Neural cell (in vitro differentiated cells): ENCODE data around the gene NOTUM. TPM values are rescaled to one million over a fixed set of nuclear protein-coding genes. Genes with fewer than 3 reads are reported as not detected.

Experiments
- H2AFZ ChIP-seq: fragments of 200-600, 300-800 bp; sonication (generic), shearing (Covaris generic); 2 replicates; pipeline ENCODE4 v1.6.0; 2014; ENCODE audit warnings: low read depth, mild to moderate bottlenecking, antibody characterized with exemption, low read length, moderate library complexity
- H3F3A ChIP-seq: fragments of 200-600 bp; shearing (Covaris generic); 2 replicates; pipeline ENCODE4 v1.6.1; 2016; ENCODE audit warnings: mild to moderate bottlenecking, moderate library complexity, mixed read lengths, antibody characterized with exemption, low read length; ENCODE audit not compliant: insufficient read depth, poor library complexity, severe bottlenecking
- H3K27ac ChIP-seq: fragments of 200-600, 300-800 bp; sonication (generic), shearing (Covaris generic); 2 replicates; pipeline ENCODE4 v1.5.1; 2014; ENCODE audit warnings: mild to moderate bottlenecking, low read length, moderate library complexity
- H3K27me3 ChIP-seq: fragments of 300-800, 200-600 bp; sonication (generic), shearing (Covaris generic); 2 replicates; pipeline ENCODE4 v1.6.0; 2014; ENCODE audit warnings: mild to moderate bottlenecking, low read depth, low read length, moderate library complexity; ENCODE audit not compliant: insufficient read depth
- H3K36me3 ChIP-seq: fragments of 300-800, 200-600 bp; sonication (generic), shearing (Covaris generic); 2 replicates; pipeline ENCODE4 v1.5.1; 2014; ENCODE audit warnings: mild to moderate bottlenecking, antibody characterized with exemption, low read length, moderate library complexity; ENCODE audit not compliant: insufficient read depth
- H3K4me2 ChIP-seq: fragments of 300-800, 200-600 bp; sonication (generic), shearing (Covaris generic); 2 replicates; pipeline ENCODE4 v1.6.0; 2014; ENCODE audit warnings: mild to moderate bottlenecking, low read length
- H3K4me3 ChIP-seq: fragments of 300-800, 200-600 bp; sonication (generic), shearing (Covaris generic); 2 replicates; pipeline ENCODE4 v1.5.1; 2014; ENCODE audit warnings: mild to moderate bottlenecking, low read length, moderate library complexity
- H3K79me2 ChIP-seq: fragments of 200-600 bp; shearing (Covaris generic); replicated peaks from 2 replicates; pipeline ENCODE4 v1.6.0; 2014; ENCODE audit warnings: mild to moderate bottlenecking, low read length, moderate library complexity; ENCODE audit not compliant: insufficient read depth
- H3K9ac ChIP-seq: fragments of 300-800, 200-600 bp; sonication (generic), shearing (Covaris generic); 2 replicates; pipeline ENCODE4 v1.6.1; 2016; ENCODE audit warnings: mild to moderate bottlenecking, low read length, mixed read lengths
- H3K9me2 ChIP-seq: fragments of 200-600 bp; shearing (Covaris generic); 2 replicates; pipeline ENCODE4 v1.6.1; 2016; ENCODE audit warnings: mild to moderate bottlenecking, low read length, mixed read lengths; ENCODE audit not compliant: insufficient read depth
- H3K9me3 ChIP-seq: fragments of 200-600, 300-800 bp; sonication (generic), shearing (Covaris generic); 2 replicates; pipeline ENCODE4 v1.6.1; 2016; ENCODE audit warnings: mild to moderate bottlenecking, mixed run types, low read length, moderate library complexity, mixed read lengths
- H4K20me1 ChIP-seq: fragments of 200-600 bp; shearing (Covaris generic); 2 replicates; pipeline ENCODE4 v1.6.1; 2016; ENCODE audit warnings: mild to moderate bottlenecking, mixed run types; ENCODE audit not compliant: insufficient read depth
- EP300 ChIP-seq: fragments of 450-650 bp; conservative IDR thresholded peaks from 2 replicates; pipeline ENCODE4 v1.6.1; 2014; ENCODE audit warnings: antibody characterized with exemption, mild to moderate bottlenecking, moderate library complexity; ENCODE audit not compliant: poor library complexity, severe bottlenecking
- EZH2 ChIP-seq: fragments of 200-600, 300-800 bp; shearing (Covaris generic), sonication (generic); IDR thresholded peaks from 2 replicates; pipeline ENCODE4 v1.6.1; 2014; ENCODE audit warnings: antibody characterized with exemption, low read length, borderline replicate concordance, mild to moderate bottlenecking; ENCODE audit not compliant: insufficient read depth, poor library complexity, severe bottlenecking
- MXI1 ChIP-seq: fragments of 450-650 bp; conservative IDR thresholded peaks from 2 replicates; pipeline ENCODE4 v1.6.1; 2014; ENCODE audit warnings: antibody characterized with exemption, mild to moderate bottlenecking; ENCODE audit not compliant: poor library complexity, severe bottlenecking
- POLR2AphosphoS5 ChIP-seq: IDR thresholded peaks from 2 replicates; pipeline ENCODE4 v1.6.1; 2012
- RAD21 ChIP-seq: fragments of 450-650 bp; conservative IDR thresholded peaks from 2 replicates; pipeline ENCODE4 v1.6.1; 2014; ENCODE audit warnings: antibody characterized with exemption, mild to moderate bottlenecking, moderate library complexity
- SMC3 ChIP-seq: fragments of 450-650 bp; conservative IDR thresholded peaks from 2 replicates; pipeline ENCODE4 v1.6.1; 2014; ENCODE audit warnings: antibody characterized with exemption, mild to moderate bottlenecking, moderate library complexity; ENCODE audit not compliant: poor library complexity
- TAF1 ChIP-seq: IDR thresholded peaks from 2 replicates; pipeline ENCODE4 v1.6.1; 2012; ENCODE audit warnings: low read depth
- polyA plus RNA-seq: library from polyadenylated mRNA; depleted of rRNA; stranded (reverse); fragments of >200 nt; gene quantifications from 2 replicates; pipeline ENCODE4 v1.2.3, GENCODE V29; 2014
- TF ChIP-seq, protein P1 (sequence below): IDR thresholded peaks from 2 replicates; pipeline ENCODE4 v1.6.1; 2012; ENCODE audit warnings: borderline replicate concordance
- TF ChIP-seq, protein P2 (sequence below): fragments of 450-650 bp; IDR thresholded peaks from 2 replicates; pipeline ENCODE4 v1.5.1; 2014; ENCODE audit warnings: antibody characterized with exemption, mild to moderate bottlenecking, moderate library complexity; ENCODE audit not compliant: poor library complexity, severe bottlenecking

NOTUM gene
- polyA plus RNA-seq, 1 donor from 2014 or later, result not detected

DNA sequence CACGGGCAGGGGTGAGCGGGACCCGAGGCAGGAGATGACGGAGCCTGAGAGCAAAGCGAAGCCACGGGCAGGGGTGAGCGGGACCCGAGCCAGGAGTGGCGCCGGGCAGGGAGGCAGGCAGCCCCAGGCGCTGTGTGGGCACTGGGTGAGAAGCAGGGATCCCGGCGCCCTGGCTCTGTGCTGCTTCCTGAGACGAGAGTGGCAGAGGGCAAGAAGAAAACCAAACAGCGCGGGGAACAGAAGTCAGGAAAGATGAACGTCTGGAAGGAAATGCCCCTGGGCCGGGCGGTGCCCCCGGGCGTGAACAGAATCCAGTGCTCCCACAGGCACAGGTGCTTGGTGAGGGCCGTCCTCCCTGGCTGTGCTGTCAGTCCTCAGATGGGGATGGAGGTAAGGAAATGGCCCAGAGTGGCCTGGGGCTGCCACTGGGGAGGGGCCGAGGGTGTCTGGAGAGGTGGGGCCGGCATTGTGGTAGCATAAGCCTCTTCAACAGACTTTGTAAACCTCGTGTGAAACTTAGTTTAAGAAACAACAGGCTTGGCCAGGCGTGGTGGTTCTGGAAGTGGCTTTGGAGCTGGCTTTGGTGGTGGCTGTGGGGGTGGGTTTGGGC, 26.3 kb upstream of the NOTUM start:
- Histone ChIP-seq H3K9me3 (no peaks in the 10 kb centered on the region), H3K36me3 (no peaks in the 10 kb centered on the region), H3K9me2 (no peaks in the 10 kb centered on the region), H3K4me3 (no peak overlapping the region), H3K27me3 (no peaks in the 10 kb centered on the region), H4K20me1 (no peaks in the 10 kb centered on the region), H3K4me2 (no peak overlapping the region), H3K79me2 (no peaks in the 10 kb centered on the region), H3K9ac (no peak overlapping the region), H3F3A (no peaks in the 10 kb centered on the region), H2AFZ (no peak overlapping the region), H3K27ac (no peak overlapping the region)
- TF ChIP-seq POLR2AphosphoS5 (no peak), RAD21 (no peak), SMC3 (no peak), EZH2 (no peak), EP300 (no peak), TAF1 (no peak), MXI1 (no peak)
- TF ChIP-seq, protein P1, sequence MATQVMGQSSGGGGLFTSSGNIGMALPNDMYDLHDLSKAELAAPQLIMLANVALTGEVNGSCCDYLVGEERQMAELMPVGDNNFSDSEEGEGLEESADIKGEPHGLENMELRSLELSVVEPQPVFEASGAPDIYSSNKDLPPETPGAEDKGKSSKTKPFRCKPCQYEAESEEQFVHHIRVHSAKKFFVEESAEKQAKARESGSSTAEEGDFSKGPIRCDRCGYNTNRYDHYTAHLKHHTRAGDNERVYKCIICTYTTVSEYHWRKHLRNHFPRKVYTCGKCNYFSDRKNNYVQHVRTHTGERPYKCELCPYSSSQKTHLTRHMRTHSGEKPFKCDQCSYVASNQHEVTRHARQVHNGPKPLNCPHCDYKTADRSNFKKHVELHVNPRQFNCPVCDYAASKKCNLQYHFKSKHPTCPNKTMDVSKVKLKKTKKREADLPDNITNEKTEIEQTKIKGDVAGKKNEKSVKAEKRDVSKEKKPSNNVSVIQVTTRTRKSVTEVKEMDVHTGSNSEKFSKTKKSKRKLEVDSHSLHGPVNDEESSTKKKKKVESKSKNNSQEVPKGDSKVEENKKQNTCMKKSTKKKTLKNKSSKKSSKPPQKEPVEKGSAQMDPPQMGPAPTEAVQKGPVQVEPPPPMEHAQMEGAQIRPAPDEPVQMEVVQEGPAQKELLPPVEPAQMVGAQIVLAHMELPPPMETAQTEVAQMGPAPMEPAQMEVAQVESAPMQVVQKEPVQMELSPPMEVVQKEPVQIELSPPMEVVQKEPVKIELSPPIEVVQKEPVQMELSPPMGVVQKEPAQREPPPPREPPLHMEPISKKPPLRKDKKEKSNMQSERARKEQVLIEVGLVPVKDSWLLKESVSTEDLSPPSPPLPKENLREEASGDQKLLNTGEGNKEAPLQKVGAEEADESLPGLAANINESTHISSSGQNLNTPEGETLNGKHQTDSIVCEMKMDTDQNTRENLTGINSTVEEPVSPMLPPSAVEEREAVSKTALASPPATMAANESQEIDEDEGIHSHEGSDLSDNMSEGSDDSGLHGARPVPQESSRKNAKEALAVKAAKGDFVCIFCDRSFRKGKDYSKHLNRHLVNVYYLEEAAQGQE, result no peak
- TF ChIP-seq, protein P2, sequence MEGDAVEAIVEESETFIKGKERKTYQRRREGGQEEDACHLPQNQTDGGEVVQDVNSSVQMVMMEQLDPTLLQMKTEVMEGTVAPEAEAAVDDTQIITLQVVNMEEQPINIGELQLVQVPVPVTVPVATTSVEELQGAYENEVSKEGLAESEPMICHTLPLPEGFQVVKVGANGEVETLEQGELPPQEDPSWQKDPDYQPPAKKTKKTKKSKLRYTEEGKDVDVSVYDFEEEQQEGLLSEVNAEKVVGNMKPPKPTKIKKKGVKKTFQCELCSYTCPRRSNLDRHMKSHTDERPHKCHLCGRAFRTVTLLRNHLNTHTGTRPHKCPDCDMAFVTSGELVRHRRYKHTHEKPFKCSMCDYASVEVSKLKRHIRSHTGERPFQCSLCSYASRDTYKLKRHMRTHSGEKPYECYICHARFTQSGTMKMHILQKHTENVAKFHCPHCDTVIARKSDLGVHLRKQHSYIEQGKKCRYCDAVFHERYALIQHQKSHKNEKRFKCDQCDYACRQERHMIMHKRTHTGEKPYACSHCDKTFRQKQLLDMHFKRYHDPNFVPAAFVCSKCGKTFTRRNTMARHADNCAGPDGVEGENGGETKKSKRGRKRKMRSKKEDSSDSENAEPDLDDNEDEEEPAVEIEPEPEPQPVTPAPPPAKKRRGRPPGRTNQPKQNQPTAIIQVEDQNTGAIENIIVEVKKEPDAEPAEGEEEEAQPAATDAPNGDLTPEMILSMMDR, result no peak

- H3K79me2 ChIP-seq, result no peaks in the 10 kb centered on the region
- no peak overlapping the region for H3K27ac ChIP-seq
- H3K9me2 ChIP-seq, result no peaks in the 10 kb centered on the region
- H2AFZ ChIP-seq, result no peak overlapping the region
- H3F3A ChIP-seq, result no peaks in the 10 kb centered on the region
- no peak overlapping the region for H3K4me3 ChIP-seq
- no peaks in the 10 kb centered on the region for H3K36me3 ChIP-seq
- no peak for TF ChIP-seq RAD21
- no peak for TF ChIP-seq POLR2AphosphoS5
- TF ChIP-seq, protein P1, result no peak
- TF ChIP-seq EP300, result no peak
- TF ChIP-seq MXI1, result no peak
- no peak for TF ChIP-seq EZH2
- no peak for TF ChIP-seq TAF1
- no peak for TF ChIP-seq SMC3
- TF ChIP-seq, protein P2, result no peak
- H3K9me3 ChIP-seq, result no peaks in the 10 kb centered on the region
- H3K27me3 ChIP-seq, result no peaks in the 10 kb centered on the region
- H3K9ac ChIP-seq, result no peak overlapping the region
- no peak overlapping the region for H3K4me2 ChIP-seq
- no peaks in the 10 kb centered on the region for H4K20me1 ChIP-seq
These were observed 25.6 kb upstream of the NOTUM start for GRCh38 chr17:81986606-81987005.
